ENCODE results near the gene SAXO1.
"Not testable (repeated sequence)": the region's sequence is repeated elsewhere in the genome, so short reads cannot be mapped to it uniquely, and the experiment has no call there.

The SAXO1 gene

GRCh38 chr9:18997151-18997550, 35.9 kb downstream of the SAXO1 start:
- no peak for TF ChIP-seq CTCF (conservative IDR thresholded peaks at IDR 0.05; ENCODE audit: low read depth, low read length)
- Histone ChIP-seq H3K4me1 (ENCODE audit: low read depth, poor library complexity, severe bottlenecking) (no peaks in the 10 kb centered on the region), H3K9ac (no peak overlapping the region), H3K79me2 (ENCODE audit: insufficient read depth, low read depth) (no peaks in the 10 kb centered on the region), H4K20me1 (ENCODE audit: insufficient read depth) (no peaks in the 10 kb centered on the region), H3K27me3 (ENCODE audit: insufficient read depth, low read depth) (no peaks in the 10 kb centered on the region), H3K36me3 (ENCODE audit: insufficient read depth) (no peaks in the 10 kb centered on the region), H3K4me2 (no peak overlapping the region), H3K27ac (no peak overlapping the region), H2AFZ (ENCODE audit: low read depth) (no peak overlapping the region), H3K4me3 (IDR thresholded peaks at IDR 0.05; ENCODE audit: insufficient read depth, low read depth, low read length) (no peak overlapping the region)

DNA sequence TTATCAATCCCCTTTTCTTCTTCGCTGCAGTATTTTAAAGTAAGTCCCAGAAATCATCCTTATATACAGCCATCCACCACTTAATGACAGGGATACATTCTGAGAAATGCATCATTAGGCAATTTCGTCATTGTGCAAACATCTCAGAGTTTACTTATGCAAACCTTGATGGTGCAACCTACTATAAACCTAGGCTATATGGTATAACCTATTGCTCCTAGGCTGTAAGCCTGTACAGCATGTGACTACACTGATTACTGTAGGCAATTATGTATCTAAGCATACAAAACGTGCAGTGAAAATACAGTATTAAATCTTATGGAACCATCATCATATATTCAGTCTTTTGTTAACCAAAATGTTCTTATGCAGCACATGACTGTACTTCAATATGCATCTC, 36.8 kb downstream of the SAXO1 start:
- Histone ChIP-seq H3K36me3 (ENCODE audit: insufficient read depth) (no peaks in the 10 kb centered on the region), H2AFZ (ENCODE audit: low read depth) (no peak overlapping the region), H3K79me2 (ENCODE audit: insufficient read depth, low read depth) (no peaks in the 10 kb centered on the region), H4K20me1 (ENCODE audit: insufficient read depth) (no peaks in the 10 kb centered on the region), H3K4me3 (IDR thresholded peaks at IDR 0.05; ENCODE audit: insufficient read depth, low read depth, low read length) (no peak overlapping the region), H3K9ac (no peak overlapping the region), H3K27ac (no peak overlapping the region), H3K4me2 (no peak overlapping the region), H3K27me3 (ENCODE audit: insufficient read depth, low read depth) (no peaks in the 10 kb centered on the region), H3K4me1 (ENCODE audit: low read depth, poor library complexity, severe bottlenecking) (no peaks in the 10 kb centered on the region)
- TF ChIP-seq CTCF (conservative IDR thresholded peaks at IDR 0.05; ENCODE audit: low read depth, low read length) = no peak

DNA sequence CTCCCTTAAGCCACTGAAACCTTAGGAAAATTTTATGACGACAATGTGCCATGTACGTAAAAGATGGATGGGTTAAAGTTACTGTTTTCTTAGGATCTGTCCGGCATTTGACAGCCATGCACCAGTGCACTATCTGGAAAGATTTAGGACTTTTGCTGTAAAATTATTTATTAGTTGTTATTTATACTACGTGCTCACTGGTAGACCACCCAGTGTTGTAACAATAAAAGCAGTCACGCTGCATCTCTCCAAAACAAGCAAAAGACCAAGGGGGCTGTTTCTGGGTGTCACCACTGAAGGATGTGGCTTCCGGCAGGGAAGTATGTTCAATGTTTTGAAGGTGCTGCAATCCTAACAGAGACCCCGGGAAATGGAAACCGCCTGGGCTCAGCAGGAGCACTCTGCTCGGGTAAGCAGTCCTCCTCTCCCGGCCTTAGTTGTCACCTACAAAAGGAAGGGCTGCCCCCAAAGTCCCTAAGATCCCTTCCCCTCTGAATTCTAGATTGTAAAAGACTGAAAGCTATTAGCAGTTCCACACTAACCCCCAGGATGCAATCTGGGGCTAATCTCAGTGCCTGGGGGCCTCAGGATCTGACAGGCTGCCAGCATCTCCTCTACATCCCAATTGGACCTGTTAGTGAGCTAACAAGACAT, 38.6 kb downstream of the SAXO1 start:
- H3K27ac ChIP-seq = no peak overlapping the region
- no peak overlapping the region for H3K9ac ChIP-seq
- no peak overlapping the region for H3K4me2 ChIP-seq
- TF ChIP-seq CTCF (conservative IDR thresholded peaks at IDR 0.05; ENCODE audit: low read depth, low read length) = no peak
- H3K4me1 ChIP-seq (ENCODE audit: low read depth, poor library complexity, severe bottlenecking) = no peaks in the 10 kb centered on the region
- H3K36me3 ChIP-seq (ENCODE audit: insufficient read depth) = no peaks in the 10 kb centered on the region
- H3K27me3 ChIP-seq (ENCODE audit: insufficient read depth, low read depth) = no peaks in the 10 kb centered on the region
- no peaks in the 10 kb centered on the region for H3K79me2 ChIP-seq (ENCODE audit: insufficient read depth, low read depth)
- H4K20me1 ChIP-seq (ENCODE audit: insufficient read depth) = no peaks in the 10 kb centered on the region
- no peak overlapping the region for H2AFZ ChIP-seq (ENCODE audit: low read depth)
- no peak overlapping the region for H3K4me3 ChIP-seq (IDR thresholded peaks at IDR 0.05; ENCODE audit: insufficient read depth, low read depth, low read length)

- not testable (repeated sequence) for H3K27me3 ChIP-seq (ENCODE audit: insufficient read depth, low read depth); H3K9ac ChIP-seq; H4K20me1 ChIP-seq (ENCODE audit: insufficient read depth); H3K27ac ChIP-seq; H2AFZ ChIP-seq (ENCODE audit: low read depth); H3K79me2 ChIP-seq (ENCODE audit: insufficient read depth, low read depth); H3K4me1 ChIP-seq (ENCODE audit: low read depth, poor library complexity, severe bottlenecking); H3K4me2 ChIP-seq; H3K36me3 ChIP-seq (ENCODE audit: insufficient read depth); H3K4me3 ChIP-seq (IDR thresholded peaks at IDR 0.05; ENCODE audit: insufficient read depth, low read depth, low read length)
Observed at GRCh38 chr9:18991197-18991596, 41.8 kb downstream of the SAXO1 start.

DNA sequence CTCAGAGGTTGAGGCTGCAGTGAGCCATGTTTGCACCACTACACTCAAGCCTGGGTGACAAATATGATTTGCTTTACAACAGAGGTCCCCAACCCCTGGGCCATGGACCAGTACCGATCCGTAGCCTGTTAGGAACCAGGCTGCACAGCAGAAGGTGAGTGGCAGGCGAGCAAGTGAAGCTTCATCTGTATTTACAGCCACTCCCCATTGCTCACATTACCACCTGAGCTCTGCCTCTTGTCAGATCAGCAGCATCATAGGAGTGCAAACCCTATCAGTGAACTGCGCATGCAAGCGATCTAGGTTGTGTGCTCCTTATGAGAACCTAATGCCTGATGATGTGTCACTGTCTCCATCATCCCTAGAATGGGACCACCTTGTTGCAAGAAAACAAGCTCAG, 42.5 kb downstream of the SAXO1 start:
- Histone ChIP-seq H3K4me2 (no peak overlapping the region), H3K4me1 (ENCODE audit: low read depth, poor library complexity, severe bottlenecking) (no peaks in the 10 kb centered on the region), H3K27me3 (ENCODE audit: insufficient read depth, low read depth) (no peaks in the 10 kb centered on the region), H3K4me3 (IDR thresholded peaks at IDR 0.05; ENCODE audit: insufficient read depth, low read depth, low read length) (no peak overlapping the region), H4K20me1 (ENCODE audit: insufficient read depth) (no peaks in the 10 kb centered on the region), H3K79me2 (ENCODE audit: insufficient read depth, low read depth) (no peaks in the 10 kb centered on the region), H3K27ac (no peak overlapping the region), H3K9ac (no peak overlapping the region), H2AFZ (ENCODE audit: low read depth) (no peak overlapping the region), H3K36me3 (ENCODE audit: insufficient read depth) (no peaks in the 10 kb centered on the region)
- no peak for TF ChIP-seq CTCF (conservative IDR thresholded peaks at IDR 0.05; ENCODE audit: low read depth, low read length)

Data from KMS-11 (cell line).